ENCODE measurements around the gene RDM1.

- TF ChIP-seq CTCF (optimal IDR thresholded peaks at IDR 0.05 in 1 of 3, IDR thresholded peaks at IDR 0.05 in 1 of 3, conservative IDR thresholded peaks at IDR 0.05 in 1 of 3; ENCODE audit: extremely low read depth in 1 of 3, insufficient read depth in 2 of 3, low read length in 3 of 3), result no peak
- no peak for TF ChIP-seq EZH2 (IDR thresholded peaks at IDR 0.05; ENCODE audit: low read length)
Measured at GRCh38 chr17:35889818-35890773, 40.5 kb downstream of the RDM1 start.
